HCT116 (cell line): ENCODE results near the gene GARIN5B. TPM values are rescaled to one million over a fixed set of nuclear protein-coding genes. Genes with fewer than 3 reads are reported as not detected.

Source experiments
- ATAC-seq: fragments of 200-7000 bp; cut with Tn5 transposase; 2 replicates; pipeline ENCODE4 v1.9.1; 2020; ENCODE audit warnings: mild to moderate bottlenecking, moderate library complexity
- BruUV-seq: library from RNA; stranded (reverse); fragments of 400-500 nt; replicated peaks from 2 replicates; lab custom pipeline; 2021; lab: Mats Ljungman, UMichigan
- CTCF ChIA-PET: fragments of 300-600 bp; sonication (Branson Sonifier 250); formaldehyde crosslinking; loops from one replicate; lab custom pipeline; 2021; ENCODE audit warnings: antibody characterized with exemption; lab: Charles Lee
- POLR2A ChIA-PET: fragments of 300-600, 350-600 bp; sonication (Branson Sonifier 250); formaldehyde crosslinking; loops from one replicate; lab custom pipeline; 2021; ENCODE audit warnings: antibody characterized with exemption; lab: Charles Lee
- RAD21 ChIA-PET, 2 experiments: fragments of 300-600 bp; sonication (Branson Sonifier 250); formaldehyde crosslinking; loops; one replicate each; lab custom pipeline; 2023; ENCODE audit warnings: low total read pairs in 2 of 2; ENCODE audit not compliant: uncharacterized antibody in 2 of 2, unreplicated experiment in 2 of 2, low non-redundant PET in 1 of 2; lab: Charles Lee
- DNase-seq: peaks from one replicate; pipeline ENCODE4 v3.0.0-alpha.2; 2010; ENCODE audit warnings: low read depth, low spot score
- H2AFZ ChIP-seq: fragments of 200-600 bp; shearing (Covaris generic), sonication (generic); 2 replicates; pipeline ENCODE4 v1.6.1; 2017; ENCODE audit warnings: low read depth, mixed run types, mixed read lengths, antibody characterized with exemption, low read length; ENCODE audit not compliant: poor library complexity, severe bottlenecking
- H3K27ac ChIP-seq: 2 replicates; pipeline ENCODE4 v1.5.1; 2012; ENCODE audit warnings: low read depth, low read length
- H3K27me3 ChIP-seq: fragments of 200-600 bp; sonication (generic); 2 replicates; pipeline ENCODE4 v1.6.1; 2016; ENCODE audit warnings: mixed run types, low read length, mixed read lengths; ENCODE audit not compliant: insufficient read depth
- H3K36me3 ChIP-seq, 2 experiments: fragments of 200-500 bp in 1 of 2; fragments of 200-600 bp in 1 of 2; sonication (Bioruptor generic) in 1 of 2; sonication (generic) in 1 of 2; 2 replicates each; pipeline versions ENCODE4 v1.5.1 to v1.6.1; 2014 to 2016; ENCODE audit warnings: low read length in 2 of 2, inconsistent platforms in 1 of 2, mixed read lengths in 1 of 2, mixed run types in 1 of 2; ENCODE audit not compliant: insufficient read depth in 2 of 2, control insufficient read depth in 1 of 2
- H3K4me1 ChIP-seq, 2 experiments: fragments of 200-600 bp in 1 of 2; sonication (generic) in 1 of 2; 2 replicates each; pipeline versions ENCODE4 v1.5.1 to v1.6.1; 2012 to 2017; ENCODE audit warnings: low read length in 2 of 2, inconsistent platforms in 1 of 2, mild to moderate bottlenecking in 1 of 2, mixed read lengths in 1 of 2, mixed run types in 1 of 2, moderate library complexity in 1 of 2; ENCODE audit not compliant: insufficient read depth in 2 of 2, control insufficient read depth in 1 of 2
- H3K4me2 ChIP-seq: fragments of 200-600 bp; sonication (generic); 2 replicates; pipeline ENCODE4 v1.6.1; 2017; ENCODE audit warnings: mixed run types, low read length, mixed read lengths
- H3K4me3 ChIP-seq, 2 experiments: fragments of 200-600 bp in 1 of 2; sonication (generic) in 1 of 2; replicated peaks in 1 of 2; 2 replicates each; pipeline ENCODE4 v1.5.1; 2011 to 2016; ENCODE audit warnings: low read length in 2 of 2, control low read depth in 1 of 2, low read depth in 1 of 2, mild to moderate bottlenecking in 1 of 2, mixed read lengths in 1 of 2, mixed run types in 1 of 2
- H3K79me2 ChIP-seq: fragments of 200-600 bp; sonication (generic); 2 replicates; pipeline ENCODE4 v1.6.1; 2017; ENCODE audit warnings: mild to moderate bottlenecking, mixed run types, low read length, moderate library complexity, mixed read lengths; ENCODE audit not compliant: insufficient read depth
- H3K9ac ChIP-seq: fragments of 200-600 bp; sonication (generic); 2 replicates; pipeline ENCODE4 v1.6.1; 2016; ENCODE audit warnings: low read length, mixed read lengths
- H3K9me2 ChIP-seq: fragments of 200-600 bp; sonication (generic), shearing (Covaris generic); 2 replicates; pipeline ENCODE4 v1.6.1; 2017; ENCODE audit warnings: mixed run types, mild to moderate bottlenecking, moderate library complexity; ENCODE audit not compliant: insufficient read depth
- H3K9me3 ChIP-seq, 2 experiments: fragments of 200-500 bp in 1 of 2; fragments of 200-600 bp in 1 of 2; sonication (Bioruptor generic) in 1 of 2; sonication (generic) in 1 of 2; 2 replicates each; pipeline ENCODE4 v1.6.1; 2014 to 2017; ENCODE audit warnings: low read length in 2 of 2, mixed read lengths in 2 of 2, inconsistent platforms in 1 of 2, low read depth in 1 of 2, mild to moderate bottlenecking in 1 of 2, mixed run types in 1 of 2, moderate library complexity in 1 of 2; ENCODE audit not compliant: control insufficient read depth in 1 of 2, insufficient read depth in 1 of 2
- H4K20me1 ChIP-seq: fragments of 200-600 bp; sonication (generic), shearing (Covaris generic); 2 replicates; pipeline ENCODE4 v1.6.1; 2017; ENCODE audit warnings: mixed run types, mild to moderate bottlenecking, moderate library complexity; ENCODE audit not compliant: insufficient read depth
- EGR1 ChIP-seq: IDR thresholded peaks from 2 replicates; pipeline ENCODE4 v1.6.1; 2012; ENCODE audit warnings: low read depth
- POLR2AphosphoS5 ChIP-seq: IDR thresholded peaks from 2 replicates; pipeline ENCODE4 v1.6.1; 2011; ENCODE audit warnings: mild to moderate bottlenecking, low read depth, low read length, moderate library complexity
- RAD21 ChIP-seq: IDR thresholded peaks from 2 replicates; pipeline ENCODE4 v1.6.1; 2012; ENCODE audit warnings: low read depth, mild to moderate bottlenecking
- YY1 ChIP-seq: IDR thresholded peaks from 2 replicates; pipeline ENCODE4 v1.6.1; 2011; ENCODE audit warnings: low read length, low read depth, moderate library complexity, mild to moderate bottlenecking; ENCODE audit not compliant: insufficient replicate concordance; ENCODE audit errors: extremely low read depth
- ZFX ChIP-seq: fragments of 450-650 bp; IDR thresholded peaks from 2 replicates; pipeline ENCODE4 v1.6.1; 2017
- intact Hi-C: fragments of 100-400 bp; cut with micrococcal nuclease; formaldehyde crosslinking; loops from 2 replicates; pipeline ENCODE4 v1.10.0; 2022
- total RNA-seq: library from RNA; stranded (reverse); gene quantifications from one replicate; pipeline ENCODE4 v1.2.1, GENCODE V29; 2021; ENCODE audit not compliant: unreplicated experiment
- TF ChIP-seq, protein P1 (sequence below), 3 experiments: fragments of 200-600 bp in 1 of 3; sonication (generic) in 1 of 3; IDR thresholded peaks in 2 of 3; conservative IDR thresholded peaks in 1 of 3; 2 replicates each; pipeline ENCODE4 v1.5.1; 2012 to 2017; ENCODE audit warnings: low read depth in 2 of 3, low read length in 2 of 3, antibody characterized with exemption in 1 of 3, borderline replicate concordance in 1 of 3, control low read depth in 1 of 3, mild to moderate bottlenecking in 1 of 3, mixed read lengths in 1 of 3, mixed run types in 1 of 3, moderate library complexity in 1 of 3; ENCODE audit not compliant: insufficient read depth in 1 of 3

The GARIN5B gene
- total RNA-seq, 1 experiment from 2014 or later, result not detected

DNA sequence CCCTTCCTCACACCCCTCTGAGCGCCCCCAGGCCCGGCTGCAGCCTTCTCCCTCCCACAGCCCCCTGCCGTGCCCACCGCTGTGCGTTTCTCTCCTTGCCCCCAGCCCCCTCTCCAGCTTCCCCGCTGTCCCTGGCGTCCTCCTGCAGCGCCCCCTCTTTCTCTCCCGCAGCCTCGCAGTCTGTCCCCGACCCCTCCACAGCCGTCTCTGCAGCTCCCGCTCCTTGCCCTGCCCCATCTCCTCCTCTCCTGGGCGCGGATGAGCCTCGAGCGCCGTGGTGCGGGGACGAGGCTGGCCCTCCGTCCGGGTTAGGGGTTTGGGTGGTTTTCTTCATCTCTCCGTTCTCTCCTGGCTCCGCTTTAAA, 22.3 kb downstream of the GARIN5B start:
- Histone ChIP-seq H2AFZ (no peak overlapping the region), H3K9me3 (no peaks in the 10 kb centered on the region), H3K9ac (peak overlapping the region; percentile 85), H3K79me2 (peaks cover 9% of the 10 kb centered on the region; the same call in 1 of the 2 replicates), H3K27me3 (no peaks in the 10 kb centered on the region), H3K4me1 (peaks cover 14 to 46% of the 10 kb centered on the region in 2 experiments), H3K27ac (peak overlapping the region; percentile 92), H4K20me1 (no peaks in the 10 kb centered on the region), H3K4me2 (peak overlapping the region; percentile 98), H3K9me2 (no peaks in the 10 kb centered on the region), H3K36me3 (peaks cover 4 to 5% of the 10 kb centered on the region in 2 experiments; a peak in 3 of 4 replicates), H3K4me3 (peak overlapping the region; percentile 74 to 83)
- ATAC-seq (no peak), DNase-seq (no peak)
- CTCF ChIA-PET, result interaction anchor here (1.0 kb wide), 1 partner anchor 10 kb away, joined by 3 read pairs; no protein-coding TSS in a partner anchor
- no peak for TF ChIP-seq EGR1
- TF ChIP-seq, protein P1, sequence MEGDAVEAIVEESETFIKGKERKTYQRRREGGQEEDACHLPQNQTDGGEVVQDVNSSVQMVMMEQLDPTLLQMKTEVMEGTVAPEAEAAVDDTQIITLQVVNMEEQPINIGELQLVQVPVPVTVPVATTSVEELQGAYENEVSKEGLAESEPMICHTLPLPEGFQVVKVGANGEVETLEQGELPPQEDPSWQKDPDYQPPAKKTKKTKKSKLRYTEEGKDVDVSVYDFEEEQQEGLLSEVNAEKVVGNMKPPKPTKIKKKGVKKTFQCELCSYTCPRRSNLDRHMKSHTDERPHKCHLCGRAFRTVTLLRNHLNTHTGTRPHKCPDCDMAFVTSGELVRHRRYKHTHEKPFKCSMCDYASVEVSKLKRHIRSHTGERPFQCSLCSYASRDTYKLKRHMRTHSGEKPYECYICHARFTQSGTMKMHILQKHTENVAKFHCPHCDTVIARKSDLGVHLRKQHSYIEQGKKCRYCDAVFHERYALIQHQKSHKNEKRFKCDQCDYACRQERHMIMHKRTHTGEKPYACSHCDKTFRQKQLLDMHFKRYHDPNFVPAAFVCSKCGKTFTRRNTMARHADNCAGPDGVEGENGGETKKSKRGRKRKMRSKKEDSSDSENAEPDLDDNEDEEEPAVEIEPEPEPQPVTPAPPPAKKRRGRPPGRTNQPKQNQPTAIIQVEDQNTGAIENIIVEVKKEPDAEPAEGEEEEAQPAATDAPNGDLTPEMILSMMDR (IDR thresholded peaks at IDR 0.05 in 2 of 3, conservative IDR thresholded peaks at IDR 0.05 in 1 of 3; ENCODE audit: borderline replicate concordance in 1 of 3, insufficient read depth in 1 of 3, low read depth in 2 of 3, low read length in 2 of 3), result peak in 1 of 3 experiments; percentile 43; a peak in 2 of 6 replicates
- intact Hi-C loops, result no loop called here
- RAD21 ChIA-PET, result no interaction called here
- no TSS peak for BruUV-seq
- POLR2A ChIA-PET, result no interaction called here

DNA sequence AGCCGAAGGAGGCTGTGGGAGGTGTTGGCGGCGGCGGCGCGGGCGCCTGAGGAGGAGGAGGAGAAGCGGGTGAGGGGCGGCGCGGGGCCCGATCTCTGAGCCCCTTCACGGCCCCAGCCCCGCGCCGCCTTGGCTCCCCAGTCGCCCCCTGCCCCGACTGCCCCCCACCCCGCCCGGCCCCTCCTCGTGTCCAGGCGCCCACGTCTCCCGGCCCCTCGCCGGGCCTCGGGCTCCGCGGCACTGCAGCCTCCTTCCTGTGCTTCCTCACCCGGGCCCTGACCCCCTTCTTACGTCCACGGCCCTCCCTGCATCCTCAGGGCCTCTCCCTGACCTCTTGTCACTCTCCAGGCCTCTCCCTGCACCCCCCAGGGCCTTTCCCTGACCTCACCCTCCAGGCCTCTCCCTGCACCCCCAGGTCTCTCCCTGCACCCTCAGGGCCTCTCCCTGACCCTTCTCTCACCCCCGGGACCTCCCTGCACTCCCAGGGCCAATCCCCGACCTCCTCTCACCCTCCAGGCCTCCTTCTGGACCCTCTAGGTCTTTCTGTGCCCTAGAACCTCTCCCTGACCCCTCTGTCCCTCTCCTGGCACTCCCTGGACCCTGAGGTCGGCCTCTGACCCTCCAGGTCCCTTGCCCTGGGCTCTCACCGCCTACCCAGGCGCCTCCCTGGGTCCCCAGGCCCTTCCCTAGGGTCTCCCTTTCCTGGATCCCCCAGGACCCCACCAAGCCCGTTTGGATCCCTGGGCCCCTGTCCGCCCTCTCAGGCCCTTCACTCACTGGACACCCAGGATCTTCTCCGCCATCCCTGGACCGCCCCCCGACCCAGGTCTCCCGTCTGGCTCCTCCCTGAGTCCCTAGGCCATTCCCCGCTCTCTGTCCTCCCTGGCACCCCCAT, 22.9 kb downstream of the GARIN5B start:
- intact Hi-C loops, result loop anchor here (2.0 kb wide), 1 partner anchor 45 kb away; the partner anchor contains the start of genes RPL28 and TMEM238
- Histone ChIP-seq H3K27me3 (no peaks in the 10 kb centered on the region), H3K9ac (peak overlapping the region; percentile 85), H3K4me3 (peak overlapping the region; percentile 74 to 83), H3K9me3 (no peaks in the 10 kb centered on the region), H3K27ac (peak overlapping the region; percentile 92), H3K36me3 (peaks cover 4 to 5% of the 10 kb centered on the region in 2 experiments; a peak in 3 of 4 replicates), H3K4me1 (peaks cover 9 to 39% of the 10 kb centered on the region in 2 experiments), H3K9me2 (no peaks in the 10 kb centered on the region), H2AFZ (no peak overlapping the region), H3K4me2 (peak overlapping the region; percentile 98), H4K20me1 (no peaks in the 10 kb centered on the region), H3K79me2 (peaks cover 9% of the 10 kb centered on the region; the same call in 1 of the 2 replicates)
- no peak for TF ChIP-seq RAD21
- peak; percentile 58; the same call in 1 of the 2 replicates for TF ChIP-seq ZFX
- TF ChIP-seq YY1, result peak; percentile 6
- TF ChIP-seq POLR2AphosphoS5, result peak; percentile 92
- ATAC-seq (no peak), DNase-seq (no peak)
- BruUV-seq, result TSS peak; percentile 25
- POLR2A ChIA-PET, result interaction anchor here (0.7 to 1.3 kb wide), 13 partner anchors 10 to 194 kb away, joined by 3 to 18 read pairs (median 4); partner anchors contain the start of genes HSPBP1, PPP6R1, PTPRH and ZNF628
- RAD21 ChIA-PET, result interaction anchor here in 1 of 2 experiments (1.3 kb wide), 1 partner anchor 44 kb away, joined by 4 read pairs; the partner anchor contains the start of gene TMEM238
- CTCF ChIA-PET, result interaction anchor here (0.9 to 1.5 kb wide), 5 partner anchors 10 to 199 kb away, joined by 3 to 15 read pairs (median 5); partner anchors contain the start of gene HSPBP1
